GM18868 (cell line): ENCODE results near the gene CA5A.

Experiments used
- ATAC-seq: cut with Tn5 transposase; IDR thresholded peaks from one replicate; pipeline ENCODE4 v1.9.1; 2021; ENCODE audit warnings: mild to moderate bottlenecking, moderate library complexity; ENCODE audit not compliant: unreplicated experiment

Gene CA5A

GRCh38 chr16:87854053-87854906, 82.0 kb downstream of the CA5A start:
- ATAC-seq, result no peak

GRCh38 chr16:87853411-87854052, 82.8 kb downstream of the CA5A start:
- ATAC-seq, result no peak

- ATAC-seq, result no peak
Observed at GRCh38 chr16:87851601-87852000, 84.7 kb downstream of the CA5A start.

- no peak for ATAC-seq
Observed at GRCh38 chr16:87851141-87851587, 85.2 kb downstream of the CA5A start.

GRCh38 chr16:87850009-87851006, 86.0 kb downstream of the CA5A start:
- no peak for ATAC-seq

GRCh38 chr16:87849419-87850008, 86.8 kb downstream of the CA5A start:
- ATAC-seq, result no peak

GRCh38 chr16:87848676-87849345, 87.5 kb downstream of the CA5A start:
- no peak for ATAC-seq

- ATAC-seq, result no peak
Observed at GRCh38 chr16:87847785-87848675, 88.3 kb downstream of the CA5A start.

GRCh38 chr16:87847467-87847784, 88.9 kb downstream of the CA5A start:
- no peak for ATAC-seq

GRCh38 chr16:87846705-87847466, 89.4 kb downstream of the CA5A start:
- no peak for ATAC-seq

- ATAC-seq, result no peak
Observed at GRCh38 chr16:87845807-87846619, 90.3 kb downstream of the CA5A start.

- no peak for ATAC-seq
Observed at GRCh38 chr16:87845213-87845612, 91.1 kb downstream of the CA5A start.

GRCh38 chr16:87844809-87845208, 91.5 kb downstream of the CA5A start:
- ATAC-seq, result no peak

GRCh38 chr16:87844120-87844733, 92.1 kb downstream of the CA5A start:
- no peak for ATAC-seq

- no peak for ATAC-seq
Observed at GRCh38 chr16:87843678-87844105, 92.6 kb downstream of the CA5A start.

- no peak for ATAC-seq
Observed at GRCh38 chr16:87842209-87842869, 94.0 kb downstream of the CA5A start.
